Trophoblast cell (in vitro differentiated cells and primary cell): ENCODE data around the gene DLG2.

ENCODE experiments used
- DNase-seq, 2 donors: peaks; one replicate each; pipeline ENCODE4 v3.0.0-alpha.2; 2016
- H2AFZ ChIP-seq: 2 replicates; pipeline ENCODE4 v1.6.1; 2013; ENCODE audit warnings: low read length, moderate library complexity, mild to moderate bottlenecking; ENCODE audit not compliant: insufficient read depth, poor library complexity
- H2AK5ac ChIP-seq: 2 replicates; pipeline ENCODE4 v1.6.1; 2013; ENCODE audit warnings: mild to moderate bottlenecking, low read length
- H2BK120ac ChIP-seq: 2 replicates; pipeline ENCODE4 v1.6.1; 2013; ENCODE audit warnings: low read length, mild to moderate bottlenecking, moderate library complexity; ENCODE audit not compliant: insufficient read depth, poor library complexity
- H2BK12ac ChIP-seq: 2 replicates; pipeline ENCODE4 v1.6.1; 2013; ENCODE audit warnings: mild to moderate bottlenecking, low read length, moderate library complexity
- H2BK5ac ChIP-seq: 2 replicates; pipeline ENCODE4 v1.6.1; 2013; ENCODE audit warnings: low read length, low read depth, moderate library complexity, mild to moderate bottlenecking; ENCODE audit not compliant: poor library complexity
- H3K14ac ChIP-seq: 2 replicates; pipeline ENCODE4 v1.6.1; 2013; ENCODE audit warnings: mild to moderate bottlenecking, low read length
- H3K18ac ChIP-seq: 2 replicates; pipeline ENCODE4 v1.6.1; 2013; ENCODE audit warnings: mild to moderate bottlenecking, low read length
- H3K23ac ChIP-seq: 2 replicates; pipeline ENCODE4 v1.6.1; 2013; ENCODE audit warnings: low read length
- H3K27ac ChIP-seq: 2 replicates; pipeline ENCODE4 v1.5.1; 2013; ENCODE audit warnings: low read depth, mild to moderate bottlenecking, inconsistent platforms, low read length, moderate library complexity
- H3K27me3 ChIP-seq: 2 replicates; pipeline ENCODE4 v1.6.1; 2013; ENCODE audit warnings: inconsistent platforms, mild to moderate bottlenecking, low read length, moderate library complexity; ENCODE audit not compliant: insufficient read depth
- H3K36me3 ChIP-seq, 2 experiments: 1 replicate in 1 of 2; 2 replicates in 1 of 2; pipeline ENCODE4 v1.6.1; 2013; ENCODE audit warnings: low read length in 2 of 2, mild to moderate bottlenecking in 2 of 2, moderate library complexity in 1 of 2; ENCODE audit not compliant: insufficient read depth in 2 of 2, control insufficient read depth in 1 of 2
- H3K4ac ChIP-seq: 2 replicates; pipeline ENCODE4 v1.6.1; 2013; ENCODE audit warnings: low read depth, mild to moderate bottlenecking, low read length, moderate library complexity
- H3K4me1 ChIP-seq, 2 experiments: 1 replicate in 1 of 2; 2 replicates in 1 of 2; pipeline ENCODE4 v1.6.1; 2013; ENCODE audit warnings: low read length in 2 of 2, mild to moderate bottlenecking in 2 of 2, moderate library complexity in 1 of 2; ENCODE audit not compliant: insufficient read depth in 2 of 2, control insufficient read depth in 1 of 2
- H3K4me2 ChIP-seq: 2 replicates; pipeline ENCODE4 v1.6.1; 2013; ENCODE audit warnings: inconsistent platforms, mild to moderate bottlenecking, low read length, moderate library complexity
- H3K4me3 ChIP-seq: 2 replicates; pipeline ENCODE4 v1.5.1; 2013; ENCODE audit warnings: mild to moderate bottlenecking, low read depth, low read length, inconsistent platforms
- H3K79me1 ChIP-seq: one replicate; pipeline ENCODE4 v1.6.1; 2013; ENCODE audit warnings: low read length
- H3K79me2 ChIP-seq: 2 replicates; pipeline ENCODE4 v1.6.1; 2013; ENCODE audit warnings: low read length, mild to moderate bottlenecking; ENCODE audit not compliant: control insufficient read depth, insufficient read depth, poor library complexity
- H3K9ac ChIP-seq: 2 replicates; pipeline ENCODE4 v1.6.1; 2013; ENCODE audit warnings: mild to moderate bottlenecking, low read length
- H3K9me3 ChIP-seq: 2 replicates; pipeline ENCODE4 v1.6.1; 2013; ENCODE audit warnings: low read depth, mild to moderate bottlenecking, control low read depth, inconsistent platforms, low read length; ENCODE audit not compliant: insufficient read depth
- H4K12ac ChIP-seq: 2 replicates; pipeline ENCODE4 v1.6.1; 2013; ENCODE audit warnings: low read depth, mild to moderate bottlenecking, low read length, moderate library complexity
- H4K8ac ChIP-seq: 2 replicates; pipeline ENCODE4 v1.6.1; 2013; ENCODE audit warnings: low read depth, mild to moderate bottlenecking, low read length, moderate library complexity
- H4K91ac ChIP-seq: one replicate; pipeline ENCODE4 v1.6.1; 2013; ENCODE audit warnings: low read depth, mild to moderate bottlenecking, low read length, moderate library complexity
- WGBS: extraction: QIAGEN DNeasy Blood & Tissue Kit; methylation state at CpG from one replicate; pipeline ENCODE4 v1.1.7; 2013; ENCODE audit warnings: missing lambda C conversion rate; ENCODE audit not compliant: insufficient read length, insufficient coverage; ENCODE audit errors: extremely low coverage; 5-methylcytosine and 5-hydroxymethylcytosine counted together

Gene DLG2

DNA sequence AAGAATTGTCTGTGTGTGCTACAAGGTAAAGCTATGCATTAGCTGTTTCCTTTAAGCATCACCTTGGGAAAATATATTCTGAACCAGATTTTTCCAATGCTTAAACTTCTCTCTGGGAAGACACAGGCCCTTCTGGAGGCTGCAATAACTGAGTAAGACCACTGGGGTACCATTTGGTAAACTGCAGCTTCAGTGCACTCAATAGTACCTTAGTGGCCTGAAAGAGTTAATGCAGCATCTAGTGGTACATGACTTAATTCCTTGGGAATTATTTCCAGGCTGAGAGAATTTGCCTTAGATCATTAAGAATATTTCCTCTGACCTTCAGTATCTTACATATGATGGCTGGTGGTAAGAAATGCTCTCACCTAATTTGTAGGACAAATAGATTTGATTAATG is 727.4 kb downstream of the DLG2 start:
- H3K27me3 ChIP-seq: no peaks in the 10 kb centered on the region
- H2AK5ac ChIP-seq: no peak overlapping the region
- H3K14ac ChIP-seq: no peak overlapping the region
- H3K4me1 ChIP-seq: no peaks in the 10 kb centered on the region
- no peaks in the 10 kb centered on the region for H3K79me2 ChIP-seq
- no peak for DNase-seq
- no peak overlapping the region for H3K4ac ChIP-seq
- no peaks in the 10 kb centered on the region for H3K79me1 ChIP-seq
- H2BK12ac ChIP-seq: no peak overlapping the region
- no peak overlapping the region for H3K4me2 ChIP-seq
- no peak overlapping the region for H3K18ac ChIP-seq
- no peak overlapping the region for H4K8ac ChIP-seq
- H4K91ac ChIP-seq: no peak overlapping the region
- H3K4me3 ChIP-seq: no peak overlapping the region
- no peaks in the 10 kb centered on the region for H3K36me3 ChIP-seq
- no peak overlapping the region for H3K23ac ChIP-seq
- H3K9ac ChIP-seq: no peak overlapping the region
- H3K9me3 ChIP-seq: no peaks in the 10 kb centered on the region
- no peak overlapping the region for H2BK5ac ChIP-seq
- H3K27ac ChIP-seq: no peak overlapping the region
- H4K12ac ChIP-seq: no peak overlapping the region
- H2AFZ ChIP-seq: no peak overlapping the region
- H2BK120ac ChIP-seq: no peak overlapping the region

DNA sequence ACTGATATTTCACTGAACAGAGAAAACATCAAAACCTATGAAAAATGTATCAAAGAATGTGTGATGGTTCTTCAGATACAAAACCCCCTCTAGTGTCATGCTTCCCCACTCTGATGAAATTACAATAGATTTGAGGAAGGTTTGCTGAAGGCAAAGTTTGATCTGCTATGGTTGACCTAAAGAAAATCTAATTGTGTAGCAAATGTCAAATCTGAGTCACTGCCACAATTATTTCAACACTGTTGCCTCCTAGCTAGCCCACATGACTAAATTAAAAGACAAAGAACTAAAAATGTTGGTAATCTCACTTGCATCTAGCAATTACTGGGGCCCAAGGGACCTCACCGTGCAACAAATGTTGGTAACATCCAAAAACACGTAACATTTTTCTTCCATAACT is 728.0 kb downstream of the DLG2 start:
- H4K91ac ChIP-seq: no peak overlapping the region
- no peak overlapping the region for H3K27ac ChIP-seq
- H3K27me3 ChIP-seq: no peaks in the 10 kb centered on the region
- WGBS: no CpG with 5 or more reads among the region's 2 CpGs
- no peak overlapping the region for H3K23ac ChIP-seq
- no peak overlapping the region for H2BK5ac ChIP-seq
- H3K79me1 ChIP-seq: no peaks in the 10 kb centered on the region
- no peaks in the 10 kb centered on the region for H3K36me3 ChIP-seq
- no peak overlapping the region for H3K4ac ChIP-seq
- no peak overlapping the region for H4K12ac ChIP-seq
- no peak overlapping the region for H3K4me3 ChIP-seq
- no peak overlapping the region for H2AFZ ChIP-seq
- H2BK120ac ChIP-seq: no peak overlapping the region
- H2AK5ac ChIP-seq: no peak overlapping the region
- no peak for DNase-seq
- H4K8ac ChIP-seq: no peak overlapping the region
- H3K18ac ChIP-seq: no peak overlapping the region
- no peaks in the 10 kb centered on the region for H3K9me3 ChIP-seq
- no peak overlapping the region for H3K4me2 ChIP-seq
- no peak overlapping the region for H3K9ac ChIP-seq
- no peaks in the 10 kb centered on the region for H3K4me1 ChIP-seq
- no peaks in the 10 kb centered on the region for H3K79me2 ChIP-seq
- H2BK12ac ChIP-seq: no peak overlapping the region
- H3K14ac ChIP-seq: no peak overlapping the region

DNA sequence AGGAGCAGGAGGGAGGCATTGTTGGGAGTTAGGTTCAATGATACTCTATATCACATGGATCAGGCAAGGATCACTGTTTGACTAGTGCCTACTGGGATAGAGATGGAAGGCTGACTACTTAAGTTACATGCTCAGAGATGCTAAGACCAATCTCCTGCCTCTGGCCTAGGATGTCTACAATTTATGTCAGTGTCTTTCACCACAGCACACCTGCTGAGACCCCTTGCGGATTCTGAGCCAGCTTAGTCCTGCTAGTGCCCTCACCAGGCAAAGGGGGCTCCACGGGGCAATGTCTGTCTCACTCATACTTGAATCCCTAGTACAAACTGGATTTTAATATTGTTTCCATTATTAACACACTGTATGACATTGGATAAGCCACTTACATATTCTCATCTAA is 732.5 kb downstream of the DLG2 start:
- H3K14ac ChIP-seq: no peak overlapping the region
- H3K4ac ChIP-seq: no peak overlapping the region
- H4K8ac ChIP-seq: no peak overlapping the region
- H2BK5ac ChIP-seq: no peak overlapping the region
- H3K18ac ChIP-seq: no peak overlapping the region
- no peaks in the 10 kb centered on the region for H3K79me2 ChIP-seq
- no peak overlapping the region for H3K23ac ChIP-seq
- H2AFZ ChIP-seq: no peak overlapping the region
- H3K79me1 ChIP-seq: no peaks in the 10 kb centered on the region
- no peak overlapping the region for H2AK5ac ChIP-seq
- no peaks in the 10 kb centered on the region for H3K27me3 ChIP-seq
- H3K9ac ChIP-seq: no peak overlapping the region
- no CpG with 5 or more reads among the region's 2 CpGs for WGBS
- H3K4me2 ChIP-seq: no peak overlapping the region
- peaks cover 0 to 2% of the 10 kb centered on the region in 2 experiments for H3K4me1 ChIP-seq
- H4K91ac ChIP-seq: no peak overlapping the region
- H3K36me3 ChIP-seq: no peaks in the 10 kb centered on the region
- no peaks in the 10 kb centered on the region for H3K9me3 ChIP-seq
- no peak overlapping the region for H2BK120ac ChIP-seq
- H2BK12ac ChIP-seq: no peak overlapping the region
- H3K4me3 ChIP-seq: no peak overlapping the region
- no peak overlapping the region for H3K27ac ChIP-seq
- no peak for DNase-seq
- no peak overlapping the region for H4K12ac ChIP-seq

DNA sequence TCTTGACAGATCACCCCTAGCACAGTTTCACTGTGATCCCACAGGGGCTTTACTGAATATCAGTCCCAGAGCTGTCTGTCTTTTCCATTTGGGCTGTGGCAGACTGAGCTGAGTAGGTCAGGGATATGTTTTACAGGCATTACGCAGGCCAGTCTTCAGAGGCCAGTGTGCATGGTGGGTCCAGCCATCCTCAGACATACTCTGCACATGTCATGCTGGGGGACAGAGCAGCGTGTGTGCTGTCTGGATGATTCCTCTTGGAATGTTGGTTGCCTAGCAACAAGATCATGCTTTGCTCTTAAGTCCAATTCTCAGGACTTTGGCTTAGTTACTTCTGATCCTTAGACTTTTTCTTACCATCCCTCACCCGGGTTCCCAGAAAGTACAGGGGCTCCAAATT is 736.5 kb downstream of the DLG2 start:
- H3K4me2 ChIP-seq: no peak overlapping the region
- no CpG with 5 or more reads among the region's 3 CpGs for WGBS

More for the DNA sequence above, 736.5 kb downstream of the DLG2 start:
- no peak overlapping the region for H2BK120ac ChIP-seq
- H3K14ac ChIP-seq: no peak overlapping the region
- no peaks in the 10 kb centered on the region for H3K27me3 ChIP-seq
- peaks cover 0 to 2% of the 10 kb centered on the region in 2 experiments for H3K4me1 ChIP-seq
- no peak overlapping the region for H3K4me3 ChIP-seq
- H2AFZ ChIP-seq: no peak overlapping the region
- DNase-seq: no peak
- no peak overlapping the region for H4K12ac ChIP-seq
- H3K36me3 ChIP-seq: no peaks in the 10 kb centered on the region
- no peak overlapping the region for H3K18ac ChIP-seq
- H2BK5ac ChIP-seq: no peak overlapping the region
- no peak overlapping the region for H3K4ac ChIP-seq
- H3K27ac ChIP-seq: no peak overlapping the region
- H3K9ac ChIP-seq: no peak overlapping the region
- no peak overlapping the region for H4K91ac ChIP-seq
- H3K79me2 ChIP-seq: no peaks in the 10 kb centered on the region
- no peak overlapping the region for H3K23ac ChIP-seq
- no peak overlapping the region for H2BK12ac ChIP-seq
- H4K8ac ChIP-seq: no peak overlapping the region
- H2AK5ac ChIP-seq: no peak overlapping the region
- H3K9me3 ChIP-seq: no peaks in the 10 kb centered on the region
- no peaks in the 10 kb centered on the region for H3K79me1 ChIP-seq
